Activated CD8-positive, alpha-beta memory T cell treated with anti-CD3 and anti-CD28 coated beads for 4 hours (primary cell): Measurements from ENCODE around the gene TOP3A.
A peak's percentile ranks its signal among the peaks of the same experiment; 100 is the strongest.

Source experiments
- DNase-seq, 2 donors: peaks; one replicate each; pipeline ENCODE4 v3.0.0-alpha.2; 2020; ENCODE audit warnings: low read depth in 2 of 2

The TOP3A gene

DNA sequence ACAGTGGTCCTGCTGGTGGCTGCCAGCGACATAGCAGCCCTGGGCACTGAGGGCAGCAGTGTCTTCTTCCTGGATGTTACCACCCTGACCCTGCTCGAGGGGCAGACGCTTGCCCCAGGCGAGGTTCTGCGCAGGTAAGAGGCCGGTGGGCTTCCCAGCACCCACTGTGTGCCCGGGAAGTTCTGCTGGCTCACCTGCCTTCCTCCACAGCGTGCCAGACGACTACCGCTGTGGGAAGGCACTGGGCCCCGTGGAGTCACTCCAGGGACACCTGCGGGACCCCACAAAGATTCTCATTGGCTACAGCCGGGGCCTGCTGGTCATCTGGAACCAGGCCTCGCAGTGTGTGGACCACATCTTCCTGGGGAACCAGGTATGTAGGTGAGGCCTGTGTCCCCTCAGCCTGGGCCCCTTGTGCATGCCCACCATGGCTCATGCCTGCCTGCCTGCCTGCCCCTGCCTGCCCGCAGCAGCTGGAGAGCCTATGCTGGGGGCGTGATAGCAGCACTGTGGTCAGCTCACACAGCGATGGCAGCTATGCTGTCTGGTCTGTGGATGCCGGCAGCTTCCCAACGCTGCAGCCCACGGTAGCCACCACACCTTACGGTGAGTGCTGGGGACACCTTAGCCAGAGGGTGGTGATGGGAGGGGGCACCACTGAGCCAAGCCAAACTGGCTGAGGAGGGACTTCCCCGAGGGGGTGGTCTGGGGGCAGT, 80.8 kb downstream of the TOP3A start:
- no peak for DNase-seq

DNA sequence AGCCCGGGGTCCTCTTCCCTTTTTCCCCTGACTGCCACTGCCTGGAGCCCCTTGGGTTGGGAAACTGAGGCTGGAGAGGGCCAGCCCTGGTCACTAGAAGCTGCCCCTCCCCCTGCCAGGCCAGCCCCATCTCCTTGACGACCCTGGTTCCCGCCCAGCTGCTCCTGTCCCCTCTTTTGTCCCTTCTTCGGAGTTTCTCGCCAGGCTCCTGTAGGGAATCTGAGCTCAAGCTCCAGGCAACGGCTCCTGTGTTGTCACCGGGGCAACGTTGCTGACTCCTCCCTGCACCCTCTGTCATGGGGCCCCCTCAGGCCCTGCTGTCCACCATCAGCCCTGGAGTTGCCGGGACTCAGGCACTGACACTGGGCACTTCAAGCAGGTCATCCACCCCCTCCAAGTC, 83.6 kb downstream of the TOP3A start:
- DNase-seq, result no peak

DNA sequence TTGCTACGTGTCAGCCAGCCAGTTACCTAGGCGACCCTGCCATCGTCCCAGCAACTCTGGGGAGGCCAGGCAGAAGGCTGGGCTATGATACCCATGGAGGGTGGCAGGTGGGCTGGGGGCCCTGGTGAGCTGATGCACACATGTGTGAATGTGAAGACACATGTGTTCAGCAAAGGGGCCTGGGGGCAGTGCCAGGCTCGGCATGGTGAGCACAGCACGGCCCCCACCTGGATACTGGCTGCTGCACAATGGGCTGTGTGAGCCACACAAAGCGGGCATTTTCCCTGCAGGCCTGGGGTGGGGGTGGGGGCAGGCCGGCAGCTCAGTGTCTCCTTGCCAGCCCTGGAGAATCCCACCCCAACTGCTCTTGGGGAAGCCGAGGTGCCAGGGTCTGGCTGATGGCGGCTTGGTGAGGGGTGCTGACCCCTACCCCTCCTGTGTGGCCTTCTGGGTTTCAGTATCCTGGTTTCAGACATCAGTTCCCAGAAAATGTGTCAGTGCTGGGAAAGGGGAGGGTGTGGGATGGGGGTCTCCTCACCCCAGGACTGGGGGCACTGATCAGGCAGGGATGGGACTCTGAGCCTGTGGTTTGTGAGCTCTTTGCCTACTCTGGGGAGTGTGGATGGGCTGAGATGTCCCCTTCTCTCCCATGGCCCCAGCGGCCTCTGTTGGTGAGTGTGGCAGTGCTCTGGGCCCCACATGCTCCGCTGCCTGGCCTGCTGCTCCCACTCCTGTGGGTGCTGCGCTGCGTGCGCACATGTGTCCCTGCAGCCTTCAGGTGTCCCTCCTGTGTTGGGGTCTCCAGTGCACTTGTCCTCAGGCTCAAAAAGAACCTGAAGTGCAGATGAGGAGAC, 84.3 kb downstream of the TOP3A start:
- no peak for DNase-seq

DNA sequence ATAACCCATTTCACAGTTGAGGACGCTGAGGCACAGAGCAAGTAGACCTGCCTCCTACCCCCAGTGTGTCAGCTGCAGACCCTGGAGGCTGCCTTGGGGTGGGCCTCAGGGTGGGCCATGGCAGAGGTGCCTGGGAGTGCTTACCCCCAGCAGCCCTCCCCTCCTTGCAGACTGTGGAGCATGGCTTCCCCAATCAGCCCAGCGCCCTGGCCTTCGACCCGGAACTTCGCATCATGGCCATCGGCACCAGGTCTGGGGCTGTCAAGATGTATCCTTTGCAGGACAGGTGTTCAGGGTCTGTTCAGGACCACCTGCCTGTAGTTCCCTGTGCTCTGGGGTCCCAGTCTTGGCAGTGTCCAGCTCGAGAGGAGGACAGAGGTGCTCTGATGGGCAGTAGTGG, 85.0 kb downstream of the TOP3A start:
- no peak for DNase-seq

DNA sequence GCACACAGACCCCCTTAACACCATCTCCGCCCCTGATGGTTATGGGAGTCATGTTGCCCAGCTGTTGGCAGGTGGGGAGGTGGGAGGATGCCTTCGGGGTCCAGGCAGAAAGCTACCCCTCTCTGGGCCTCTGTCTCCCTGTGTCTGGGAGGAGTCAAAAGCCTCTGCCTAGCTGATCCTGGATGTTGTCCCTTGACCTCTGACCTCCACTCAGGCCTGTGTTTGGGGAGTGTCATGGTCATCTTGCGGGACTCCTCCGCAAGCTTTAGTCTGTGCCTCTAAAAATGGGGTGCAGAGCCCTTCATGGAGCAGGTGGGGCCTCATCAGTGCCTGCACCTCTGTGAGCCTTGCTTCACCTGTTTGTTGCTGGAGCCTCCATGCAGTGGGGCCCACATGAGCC, 85.5 kb downstream of the TOP3A start:
- DNase-seq, result no peak

DNA sequence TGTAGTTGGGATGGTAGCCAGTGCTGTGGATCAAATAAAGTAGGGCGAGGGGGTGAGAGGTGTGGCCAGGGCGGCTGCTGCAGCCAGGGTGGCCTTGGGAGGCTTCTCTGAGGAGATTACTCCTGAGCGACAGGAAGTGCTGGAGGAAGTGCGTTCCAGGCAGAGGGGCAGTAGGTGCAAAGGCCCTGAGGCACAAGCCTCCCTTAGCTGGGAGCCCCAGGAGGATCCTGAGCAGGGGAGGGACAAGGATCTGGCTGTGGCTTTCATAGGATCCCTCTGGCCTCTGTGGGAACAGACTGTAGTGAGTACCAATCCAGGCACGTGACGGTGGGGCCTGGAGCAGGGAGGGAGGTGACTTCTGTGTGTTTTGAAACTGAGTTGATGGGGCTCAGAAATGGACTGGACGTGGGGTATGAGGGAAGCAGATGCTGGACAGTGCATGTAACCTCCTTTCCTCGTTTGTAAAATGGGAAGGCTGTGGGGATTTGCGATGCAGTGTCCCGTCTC, 86.6 kb downstream of the TOP3A start:
- no peak for DNase-seq

DNA sequence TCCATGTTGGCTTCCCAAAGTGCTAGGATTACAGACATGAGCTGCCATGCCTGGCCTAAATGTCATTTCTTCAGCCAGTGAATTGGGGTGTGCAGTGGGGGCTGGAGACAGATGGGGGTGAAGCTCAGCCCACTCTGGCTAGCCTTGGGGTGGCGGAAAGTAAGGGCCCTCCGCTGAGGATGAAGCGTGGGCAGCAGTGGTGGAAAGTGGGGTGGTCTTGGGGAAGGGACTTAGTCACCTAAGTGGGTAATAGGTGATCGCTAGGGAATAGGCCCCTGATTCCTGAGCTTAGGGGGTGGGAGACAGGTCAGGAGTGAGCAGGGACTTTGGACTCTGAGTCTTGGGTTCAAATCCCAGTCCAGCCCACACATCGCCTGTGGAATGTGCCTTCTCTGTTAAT, 87.2 kb downstream of the TOP3A start:
- no peak for DNase-seq

DNA sequence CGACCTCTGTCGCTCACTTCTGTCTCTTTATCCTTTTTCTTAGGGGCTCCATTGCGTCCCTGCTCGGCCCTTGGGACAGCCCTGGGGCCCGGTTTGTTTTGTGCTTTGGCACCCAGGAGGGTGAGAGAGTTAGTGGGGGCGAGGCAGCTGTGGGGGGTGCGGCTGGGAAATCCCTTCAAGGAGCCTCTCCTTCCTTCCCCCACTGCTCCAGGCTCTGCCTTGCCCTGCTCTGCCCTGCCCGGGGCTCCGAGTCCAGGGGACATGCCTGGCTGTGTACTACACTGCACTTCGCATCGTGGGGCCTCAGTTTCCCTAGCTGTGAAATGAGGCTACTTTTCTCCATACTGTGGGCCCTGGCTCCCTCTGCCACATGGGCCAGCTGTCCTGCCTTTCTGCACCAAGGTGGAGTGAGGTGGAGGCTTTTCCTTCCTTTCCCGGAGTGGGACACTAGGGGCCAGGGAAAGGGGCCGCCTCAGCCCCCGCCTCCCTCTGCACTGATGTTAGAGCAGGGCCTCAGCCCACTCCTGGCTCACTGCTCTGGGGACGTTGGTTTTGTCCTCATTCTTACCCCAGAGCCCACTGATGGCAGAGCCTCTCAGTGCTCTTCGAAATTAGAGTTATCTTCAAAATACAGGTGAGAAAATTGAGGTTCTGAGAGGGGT, 88.4 kb downstream of the TOP3A start:
- no peak for DNase-seq

DNA sequence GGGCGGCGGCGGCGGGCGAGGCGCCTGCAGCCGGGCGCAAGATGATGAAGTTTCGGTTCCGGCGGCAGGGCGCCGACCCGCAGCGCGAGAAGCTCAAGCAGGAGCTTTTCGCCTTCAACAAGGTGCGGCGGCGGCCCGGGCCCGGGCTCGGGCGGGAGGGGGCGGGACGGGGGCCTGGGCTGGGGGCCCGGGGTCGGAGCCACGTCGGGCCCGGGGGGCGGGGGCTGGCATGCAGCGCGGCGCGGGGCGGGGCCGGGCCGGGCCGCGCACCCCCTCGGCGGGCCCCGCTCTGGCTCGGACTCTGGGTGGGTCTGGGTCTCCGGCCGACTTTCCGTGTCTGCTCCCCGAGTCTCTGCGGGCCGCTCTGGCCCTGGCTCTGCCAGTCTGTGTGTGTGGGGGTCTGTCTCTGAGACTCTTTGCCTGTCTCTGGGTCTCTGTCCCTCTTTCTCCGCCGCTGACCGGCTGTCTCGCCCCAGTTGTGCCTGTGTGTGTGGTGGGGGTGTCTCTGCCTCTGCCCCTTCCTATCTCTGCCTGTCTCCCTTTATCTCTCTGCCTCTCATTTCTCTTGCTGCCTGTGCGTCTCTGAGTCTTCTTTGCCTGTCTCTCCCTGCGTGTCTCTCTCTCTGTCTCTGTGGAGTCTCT, 89.0 kb downstream of the TOP3A start:
- DNase-seq, result no peak

DNA sequence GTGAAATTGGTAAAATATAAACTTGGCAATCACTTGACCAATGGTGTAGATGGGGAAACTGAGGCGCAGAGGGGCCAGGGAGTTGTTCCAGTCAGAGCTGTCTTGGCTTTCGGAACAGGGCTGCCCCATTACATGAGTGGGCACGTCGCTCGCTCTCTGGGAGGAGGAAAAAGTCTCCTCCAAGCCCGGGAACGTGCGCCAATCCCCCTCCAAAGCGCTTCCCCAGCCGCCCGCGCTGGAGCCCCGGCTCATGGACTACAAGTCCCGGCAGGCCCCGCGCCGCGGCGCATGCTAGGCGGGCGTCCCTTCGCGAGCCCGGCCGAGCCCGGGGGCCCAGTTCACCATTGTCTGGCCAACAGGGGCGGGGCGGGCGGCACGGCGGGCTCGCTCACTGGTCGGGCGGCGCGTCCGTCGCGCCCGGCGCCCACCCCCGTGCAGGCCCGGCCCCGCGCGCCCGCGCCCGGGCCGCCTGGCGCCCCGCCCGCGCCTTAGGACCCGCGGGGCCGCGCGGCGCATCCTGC, 89.6 kb downstream of the TOP3A start, which contains the start of gene LLGL1:
Gene LLGL1, plus strand, starts transcription at position 515 of the 521 bp plus-strand sequence. CDS start 48 bp downstream, outside the sequence.
- DNase-seq, result peak; percentile 89 to 94

DNA sequence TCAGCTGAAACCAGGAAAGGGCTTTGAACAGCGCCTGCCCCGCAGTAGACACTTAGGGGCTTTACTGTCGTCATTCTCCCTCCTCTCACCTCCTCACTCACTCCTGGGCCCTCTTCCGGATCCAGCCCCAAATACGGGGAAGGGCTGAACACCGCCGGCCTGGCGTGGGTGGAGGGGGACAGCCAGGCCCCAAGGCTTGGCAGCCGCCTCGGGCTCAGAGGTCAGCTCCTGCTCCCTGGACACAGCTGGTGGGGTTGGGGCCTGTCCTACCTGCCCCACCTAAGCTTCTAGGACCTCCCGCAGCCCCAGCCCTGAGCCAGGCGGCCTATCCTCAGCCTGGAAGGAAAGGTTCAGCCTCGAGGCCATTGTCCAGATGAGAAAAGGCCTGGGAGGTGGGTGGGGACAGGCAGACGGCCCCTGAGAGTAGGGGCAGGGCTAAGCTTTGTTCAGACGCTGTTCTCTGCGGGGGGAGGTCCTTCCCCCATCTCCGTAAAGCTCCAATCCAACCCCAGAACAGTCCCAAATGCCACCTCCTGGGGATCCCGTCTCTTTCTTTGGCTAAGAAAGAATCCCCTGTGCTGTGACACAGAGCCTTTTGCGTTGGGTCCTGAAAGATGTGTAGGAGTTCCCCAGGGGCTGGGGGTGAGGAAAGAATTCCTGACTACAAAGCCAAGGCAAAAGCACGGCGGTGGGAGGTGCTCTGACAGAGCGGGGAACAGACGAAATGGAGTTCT, 90.2 kb downstream of the TOP3A start:
- DNase-seq, result no peak

DNA sequence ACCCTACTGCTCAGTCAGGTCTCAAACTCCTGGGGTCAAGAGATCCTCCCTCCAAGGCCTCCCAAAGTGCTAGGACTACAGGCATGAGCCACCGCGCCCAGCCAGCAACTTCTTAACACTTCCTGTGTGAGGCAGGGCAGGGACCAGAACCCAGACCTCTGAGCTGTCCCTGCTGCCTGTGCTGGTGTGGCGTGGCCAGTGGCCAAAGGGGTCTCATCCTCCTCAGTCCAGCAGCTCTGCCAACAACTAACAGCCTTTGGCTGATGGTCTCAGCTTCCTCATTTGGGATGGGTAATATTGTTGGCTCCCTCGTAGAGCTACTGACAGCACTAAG, 90.8 kb downstream of the TOP3A start:
- no peak for DNase-seq
